GM12874 (cell line): ENCODE measurements around the gene HLTF.
A peak's percentile ranks its signal among the peaks of the same experiment; 100 is the strongest.

Source experiments
- TF ChIP-seq, protein P1 (sequence below): IDR thresholded peaks from 2 replicates; pipeline ENCODE4 v1.5.1; 2011; ENCODE audit warnings: low read depth, mild to moderate bottlenecking, control low read depth, low read length, moderate library complexity; ENCODE audit not compliant: insufficient read depth

The HLTF gene

DNA sequence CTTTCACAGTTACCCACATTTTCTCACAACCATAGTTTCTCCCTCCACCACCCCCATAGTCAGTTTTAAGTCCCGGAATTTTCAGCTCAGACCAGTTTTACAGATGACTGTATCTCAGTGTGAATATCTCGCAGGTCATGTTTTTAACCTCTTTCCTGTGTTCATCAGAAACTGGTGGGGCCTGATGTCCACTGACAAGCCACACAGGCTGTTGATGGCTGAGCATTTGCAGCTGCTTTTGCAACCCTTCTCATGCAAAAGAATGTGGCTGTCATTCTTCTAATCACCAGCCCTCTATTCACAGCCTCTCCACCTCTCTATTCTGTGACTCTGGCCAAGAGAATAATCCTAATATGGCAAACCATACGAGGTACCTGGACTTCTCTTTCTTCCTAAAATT is 86.5 kb downstream of the HLTF start:
- TF ChIP-seq, protein P1, sequence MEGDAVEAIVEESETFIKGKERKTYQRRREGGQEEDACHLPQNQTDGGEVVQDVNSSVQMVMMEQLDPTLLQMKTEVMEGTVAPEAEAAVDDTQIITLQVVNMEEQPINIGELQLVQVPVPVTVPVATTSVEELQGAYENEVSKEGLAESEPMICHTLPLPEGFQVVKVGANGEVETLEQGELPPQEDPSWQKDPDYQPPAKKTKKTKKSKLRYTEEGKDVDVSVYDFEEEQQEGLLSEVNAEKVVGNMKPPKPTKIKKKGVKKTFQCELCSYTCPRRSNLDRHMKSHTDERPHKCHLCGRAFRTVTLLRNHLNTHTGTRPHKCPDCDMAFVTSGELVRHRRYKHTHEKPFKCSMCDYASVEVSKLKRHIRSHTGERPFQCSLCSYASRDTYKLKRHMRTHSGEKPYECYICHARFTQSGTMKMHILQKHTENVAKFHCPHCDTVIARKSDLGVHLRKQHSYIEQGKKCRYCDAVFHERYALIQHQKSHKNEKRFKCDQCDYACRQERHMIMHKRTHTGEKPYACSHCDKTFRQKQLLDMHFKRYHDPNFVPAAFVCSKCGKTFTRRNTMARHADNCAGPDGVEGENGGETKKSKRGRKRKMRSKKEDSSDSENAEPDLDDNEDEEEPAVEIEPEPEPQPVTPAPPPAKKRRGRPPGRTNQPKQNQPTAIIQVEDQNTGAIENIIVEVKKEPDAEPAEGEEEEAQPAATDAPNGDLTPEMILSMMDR = no peak

- TF ChIP-seq, protein P1 = no peak
These were observed 87.5 kb downstream of the HLTF start for GRCh38 chr3:148998715-148999423.

DNA sequence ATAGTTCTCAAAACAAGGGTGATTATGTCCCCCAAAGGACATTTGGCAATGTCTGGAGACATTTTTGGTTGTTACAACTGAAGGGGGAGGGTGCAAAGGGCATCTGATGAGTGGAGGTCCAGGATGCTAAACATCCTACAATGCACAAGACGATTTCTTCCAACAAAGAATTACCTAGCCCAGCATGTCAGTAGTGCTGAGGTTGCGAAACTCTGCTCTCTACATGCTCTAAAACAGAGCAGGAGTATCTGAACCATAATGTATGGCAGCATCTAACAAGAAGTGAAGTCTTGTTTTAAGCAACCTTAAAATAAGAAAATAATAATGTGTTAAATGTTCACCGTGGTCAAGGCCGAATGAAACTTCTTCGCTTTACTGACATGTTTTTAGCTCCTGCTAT is 88.0 kb downstream of the HLTF start:
- TF ChIP-seq, protein P1 = no peak

DNA sequence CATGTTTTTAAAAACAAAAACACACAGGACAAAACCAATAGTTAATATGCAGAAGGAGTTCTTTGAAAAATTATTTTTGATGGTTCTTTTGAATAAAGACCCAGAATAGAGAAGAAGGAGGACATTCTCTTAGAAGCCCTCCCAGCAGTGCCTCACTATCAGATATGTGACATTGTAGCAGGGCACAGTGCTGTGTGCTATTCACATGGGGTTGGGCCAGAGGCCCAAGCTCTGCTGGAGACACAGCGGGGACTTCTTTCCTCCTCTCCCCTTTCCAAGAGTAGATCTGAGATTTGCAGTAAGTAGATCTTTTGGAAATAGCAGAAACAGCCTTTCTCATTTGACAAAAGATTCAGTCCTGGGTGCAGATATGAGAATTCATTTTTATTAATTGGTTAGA is 88.7 kb downstream of the HLTF start:
- TF ChIP-seq, protein P1 = no peak

- TF ChIP-seq, protein P1 = no peak
These were observed 93.6 kb downstream of the HLTF start for GRCh38 chr3:148992635-148993255.

DNA sequence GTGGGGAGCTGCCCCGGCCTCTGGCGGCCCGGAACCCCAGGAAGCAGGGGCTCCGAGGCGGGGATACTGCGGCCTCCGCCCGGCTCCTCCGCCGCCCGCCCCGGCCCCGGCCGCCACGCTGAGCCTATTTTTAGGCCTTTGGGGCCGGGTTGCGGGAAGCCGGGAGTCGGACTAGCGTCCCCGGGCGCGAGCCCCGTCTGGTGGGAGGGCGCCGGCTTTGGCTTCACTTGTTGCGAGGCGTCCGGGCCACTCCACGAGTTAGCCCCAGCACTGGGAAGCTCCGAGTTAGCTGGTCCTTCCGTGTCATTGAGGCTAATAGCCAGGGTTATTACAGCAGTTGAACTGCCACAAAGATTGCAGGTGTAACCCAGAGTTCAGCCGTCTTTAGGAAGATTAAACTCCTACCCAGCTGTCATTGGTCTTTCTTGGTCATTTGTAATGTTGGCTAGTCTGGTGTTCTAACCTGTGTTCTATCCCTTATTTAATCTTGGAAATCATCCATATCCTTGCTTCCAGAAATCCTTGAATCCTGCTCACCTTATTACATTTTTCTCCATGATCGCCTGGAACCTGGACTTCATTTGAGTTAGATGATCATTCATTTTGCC is 94.2 kb downstream of the HLTF start:
- TF ChIP-seq, protein P1 = no peak

GRCh38 chr3:148991219-148992026 is 94.9 kb downstream of the HLTF start, which contains the start of gene GYG1:
TSS of gene GYG1 (plus strand) at chr3:148991540. CDS start at chr3:148991641, 101 bp downstream.
- TF ChIP-seq, protein P1 = peak; percentile 31; the same call in 1 of the 2 replicates
